DND-41 (cell line): ENCODE results near the gene PALD1.

Source experiments
- ATAC-seq: fragments of 200-7000 bp; cut with Tn5 transposase; 3 replicates; pipeline ENCODE4 v1.9.1; 2021; ENCODE audit warnings: low read depth; ENCODE audit not compliant: insufficient read depth
- DNase-seq: peaks from one replicate; pipeline ENCODE4 v3.0.0-alpha.2; 2020
- H2AFZ ChIP-seq: 2 replicates; pipeline ENCODE4 v1.6.0; 2012; ENCODE audit warnings: low read depth, low read length
- H3K27ac ChIP-seq: 2 replicates; pipeline ENCODE4 v1.5.1; 2012; ENCODE audit warnings: low read length, inconsistent platforms
- H3K27me3 ChIP-seq: fragments of 200-600 bp; sonication (generic); 2 replicates; pipeline ENCODE4 v1.6.0; 2012; ENCODE audit warnings: low read length, mild to moderate bottlenecking, inconsistent platforms; ENCODE audit not compliant: insufficient read depth, poor library complexity
- H3K36me3 ChIP-seq: 2 replicates; pipeline ENCODE4 v1.5.1; 2012; ENCODE audit warnings: low read length, inconsistent platforms; ENCODE audit not compliant: insufficient read depth
- H3K4me1 ChIP-seq: 2 replicates; pipeline ENCODE4 v1.5.1; 2012; ENCODE audit warnings: mild to moderate bottlenecking, low read length; ENCODE audit not compliant: insufficient read depth
- H3K4me2 ChIP-seq: 2 replicates; pipeline ENCODE4 v1.6.0; 2012; ENCODE audit warnings: mild to moderate bottlenecking, moderate library complexity, low read length, inconsistent platforms; ENCODE audit not compliant: insufficient read depth
- H3K4me3 ChIP-seq, 2 experiments: fragments of 200-600 bp in 1 of 2; shearing (Covaris generic) in 1 of 2; 2 replicates each; pipeline ENCODE4 v1.5.1; 2012 to 2016; ENCODE audit warnings: inconsistent platforms in 2 of 2, low read length in 2 of 2, mild to moderate bottlenecking in 2 of 2, low read depth in 1 of 2, moderate library complexity in 1 of 2
- H3K79me2 ChIP-seq: 2 replicates; pipeline ENCODE4 v1.6.0; 2012; ENCODE audit warnings: low read length, inconsistent platforms; ENCODE audit not compliant: insufficient read depth
- H3K9ac ChIP-seq: 2 replicates; pipeline ENCODE4 v1.6.0; 2012; ENCODE audit warnings: low read depth, mild to moderate bottlenecking, inconsistent platforms, low read length, moderate library complexity
- H3K9me3 ChIP-seq: 2 replicates; pipeline ENCODE4 v1.5.1; 2012; ENCODE audit warnings: low read length, moderate library complexity, mild to moderate bottlenecking, inconsistent platforms; ENCODE audit not compliant: insufficient read depth, severe bottlenecking
- H4K20me1 ChIP-seq: 2 replicates; pipeline ENCODE4 v1.6.0; 2012; ENCODE audit warnings: low read length; ENCODE audit not compliant: insufficient read depth
- CTCF ChIP-seq: IDR thresholded peaks from 2 replicates; pipeline ENCODE4 v1.5.1; 2012; ENCODE audit warnings: borderline replicate concordance, low read length, moderate library complexity, mild to moderate bottlenecking; ENCODE audit not compliant: poor library complexity, severe bottlenecking; ENCODE audit errors: extremely low read depth
- EZH2 ChIP-seq: IDR thresholded peaks from 3 replicates; pipeline ENCODE4 v1.6.1; 2012; ENCODE audit warnings: borderline replicate concordance, low read depth, mild to moderate bottlenecking, moderate library complexity, low read length, inconsistent platforms; ENCODE audit not compliant: severe bottlenecking

Gene PALD1

GRCh38 chr10:70571636-70572439, 93.3 kb downstream of the PALD1 start:
- peaks cover 2% of the 10 kb centered on the region; the same call in 1 of the 2 replicates for H3K36me3 ChIP-seq
- H3K79me2 ChIP-seq: no peaks in the 10 kb centered on the region
- no peaks in the 10 kb centered on the region for H3K27me3 ChIP-seq
- no peak for TF ChIP-seq CTCF
- TF ChIP-seq EZH2: no peak
- no peak overlapping the region for H3K9ac ChIP-seq
- no peak overlapping the region for H3K4me3 ChIP-seq
- no peaks in the 10 kb centered on the region for H3K9me3 ChIP-seq
- no peak overlapping the region for H2AFZ ChIP-seq
- no peaks in the 10 kb centered on the region for H4K20me1 ChIP-seq
- ATAC-seq (no peak), DNase-seq (no peak)
- H3K4me1 ChIP-seq: peaks cover 34% of the 10 kb centered on the region
- no peak overlapping the region for H3K4me2 ChIP-seq
- H3K27ac ChIP-seq: no peak overlapping the region

GRCh38 chr10:70573599-70574506, 95.3 kb downstream of the PALD1 start:
- no peak overlapping the region for H3K27ac ChIP-seq
- no peaks in the 10 kb centered on the region for H4K20me1 ChIP-seq
- no peak for DNase-seq
- no peak for TF ChIP-seq EZH2
- H2AFZ ChIP-seq: no peak overlapping the region
- no peaks in the 10 kb centered on the region for H3K9me3 ChIP-seq
- no peaks in the 10 kb centered on the region for H3K36me3 ChIP-seq
- H3K4me1 ChIP-seq: peaks cover 49% of the 10 kb centered on the region
- no peak for ATAC-seq
- no peaks in the 10 kb centered on the region for H3K27me3 ChIP-seq
- H3K79me2 ChIP-seq: no peaks in the 10 kb centered on the region
- no peak overlapping the region for H3K4me3 ChIP-seq
- H3K4me2 ChIP-seq: no peak overlapping the region
- no peak overlapping the region for H3K9ac ChIP-seq

- H3K4me2 ChIP-seq: peak overlapping the region; percentile 57; the same call in 1 of the 2 replicates
These were observed 96.9 kb downstream of the PALD1 start for GRCh38 chr10:70575486-70575873.

More at GRCh38 chr10:70575486-70575873, 96.9 kb downstream of the PALD1 start:
- peak overlapping the region; percentile 96 for H3K27ac ChIP-seq
- ATAC-seq: no peak
- H3K4me3 ChIP-seq: no peak overlapping the region
- no peak overlapping the region for H2AFZ ChIP-seq
- H4K20me1 ChIP-seq: no peaks in the 10 kb centered on the region
- H3K79me2 ChIP-seq: no peaks in the 10 kb centered on the region
- H3K9me3 ChIP-seq: no peaks in the 10 kb centered on the region
- no peaks in the 10 kb centered on the region for H3K36me3 ChIP-seq
- no peaks in the 10 kb centered on the region for H3K27me3 ChIP-seq
- DNase-seq: no peak
- no peak overlapping the region; the same call in 1 of the 2 replicates for H3K9ac ChIP-seq
- peaks cover 53% of the 10 kb centered on the region for H3K4me1 ChIP-seq
- TF ChIP-seq CTCF (no peak), EZH2 (no peak)
